K562 (cell line): Measurements from ENCODE around the gene SERTAD1. TPM values are rescaled to one million over a fixed set of nuclear protein-coding genes. Genes with fewer than 3 reads are reported as not detected.

Experiments used
- ATAC-seq: fragments of 200-7000 bp; cut with Tn5 transposase; 3 replicates; pipeline ENCODE4 v1.9.1; 2020; ENCODE audit warnings: moderate library complexity
- BruUV-seq: library from RNA; stranded (reverse); fragments of 400-500 nt; replicated peaks from 2 replicates; lab custom pipeline; 2021; lab: Mats Ljungman, UMichigan
- CTCF ChIA-PET: fragments of 300-600 bp; formaldehyde crosslinking; extraction: SDS; loops from one replicate; lab custom pipeline; 2021; ENCODE audit warnings: low intra/inter-chr PET ratio; lab: Yijun Ruan, JAX
- POLR2A ChIA-PET: fragments of 300-600, 350-650 bp; sonication (Branson Sonifier 250); formaldehyde crosslinking; extraction: SDS; loops from one replicate; lab custom pipeline; 2021; ENCODE audit warnings: antibody characterized with exemption, inconsistent platforms; lab: Yijun Ruan, JAX
- DNase-seq, 4 experiments: peaks; one replicate each; pipeline versions ENCODE4 v3.0.0 to v3.0.0-alpha.2; 2011 to 2018; ENCODE audit warnings: low spot score in 3 of 4, mixed read lengths in 3 of 4; ENCODE audit errors: extremely low read depth in 1 of 4
- FAIRE-seq: peaks from 2 replicates; lab custom pipeline; 2011; peaks lifted over from hg19 to GRCh38; lab: Jason Lieb, UNC
- H2AFZ ChIP-seq: 2 replicates; pipeline ENCODE4 v1.6.0; 2011; ENCODE audit warnings: low read depth, low read length, control low read depth, inconsistent platforms
- H3K27ac ChIP-seq: fragments of 200-600 bp; 3 replicates; pipeline ENCODE4 v1.8.0; 2011; ENCODE audit warnings: low read depth, mild to moderate bottlenecking, control low read depth, inconsistent platforms, low read length, moderate library complexity, mixed read lengths; ENCODE audit errors: extremely low read depth
- H3K27me3 ChIP-seq, 2 experiments: fragments of 300-600 bp in 1 of 2; 2 replicates in 1 of 2; 3 replicates in 1 of 2; pipeline versions ENCODE4 v1.6.0 to v1.8.0; 2011; ENCODE audit warnings: inconsistent platforms in 2 of 2, low read length in 2 of 2, mild to moderate bottlenecking in 1 of 2, mixed read lengths in 1 of 2, moderate library complexity in 1 of 2; ENCODE audit not compliant: control insufficient read depth in 2 of 2, insufficient read depth in 2 of 2
- H3K36me3 ChIP-seq: fragments of 300-600 bp; 3 replicates; pipeline ENCODE4 v1.8.0; 2011; ENCODE audit warnings: mild to moderate bottlenecking, low read length, inconsistent platforms; ENCODE audit not compliant: control insufficient read depth, insufficient read depth
- H3K4me1 ChIP-seq, 2 experiments: fragments of 200-600 bp in 1 of 2; replicated peaks in 1 of 2; 2 replicates in 1 of 2; 3 replicates in 1 of 2; pipeline versions ENCODE4 v1.5.1 to v1.8.0; 2011; ENCODE audit warnings: inconsistent platforms in 2 of 2, low read length in 2 of 2, mild to moderate bottlenecking in 1 of 2, mixed read lengths in 1 of 2, moderate library complexity in 1 of 2; ENCODE audit not compliant: control insufficient read depth in 2 of 2, insufficient read depth in 2 of 2
- H3K4me2 ChIP-seq: 2 replicates; pipeline ENCODE4 v1.6.1; 2011; ENCODE audit warnings: low read length, control low read depth, inconsistent platforms, mixed read lengths; ENCODE audit not compliant: insufficient read depth
- H3K4me3 ChIP-seq: fragments of 200-600 bp; sonication (generic), shearing (Covaris generic); 2 replicates; pipeline ENCODE4 v1.5.1; 2016; ENCODE audit warnings: control low read depth, inconsistent platforms
- H3K79me2 ChIP-seq: fragments of 200-600 bp; 3 replicates; pipeline ENCODE4 v1.8.0; 2011; ENCODE audit warnings: low read length, inconsistent platforms; ENCODE audit not compliant: control insufficient read depth, insufficient read depth
- H3K9ac ChIP-seq, 2 experiments: 2 replicates each; pipeline versions ENCODE4 v1.6.0 to v1.6.1; 2011; ENCODE audit warnings: low read depth in 2 of 2, low read length in 2 of 2, control low read depth in 1 of 2, inconsistent platforms in 1 of 2, mild to moderate bottlenecking in 1 of 2, mixed read lengths in 1 of 2; ENCODE audit not compliant: insufficient read depth in 1 of 2
- H3K9me1 ChIP-seq: one replicate; pipeline ENCODE4 v1.6.0; 2011; ENCODE audit warnings: inconsistent platforms, mild to moderate bottlenecking, low read length, moderate library complexity; ENCODE audit not compliant: control insufficient read depth, insufficient read depth
- H3K9me3 ChIP-seq: replicated peaks from 2 replicates; pipeline ENCODE4 v1.5.1; 2011; ENCODE audit warnings: low read depth, low read length, inconsistent platforms; ENCODE audit not compliant: control insufficient read depth, insufficient read depth
- H4K20me1 ChIP-seq: replicated peaks from 2 replicates; pipeline ENCODE4 v1.6.1; 2011; ENCODE audit warnings: low read length, inconsistent platforms, mixed read lengths; ENCODE audit not compliant: control insufficient read depth, insufficient read depth
- FOXP1 ChIP-seq: sonication (generic); formaldehyde crosslinking; IDR thresholded peaks from 2 replicates; pipeline ENCODE4 v1.8.0; 2022; ENCODE audit warnings: mild to moderate bottlenecking, missing genetic modification reagents
- MLX ChIP-seq, 2 experiments: fragments of 450-650 bp in 1 of 2; sonication (generic) in 1 of 2; formaldehyde crosslinking; conservative IDR thresholded peaks; 2 replicates each; pipeline versions ENCODE4 v1.4.0 to v1.8.1; 2020 to 2022; ENCODE audit warnings: mild to moderate bottlenecking in 1 of 2, missing genetic modification reagents in 1 of 2
- NFIX ChIP-seq: fragments of 250-450 bp; sonication (Bioruptor Pico); IDR thresholded peaks from 2 replicates; pipeline ENCODE4 v1.4.0; 2020; ENCODE audit warnings: low read depth, mild to moderate bottlenecking, moderate library complexity
- NR2C1 ChIP-seq, 2 experiments: fragments of 450-650 bp; IDR thresholded peaks; 2 replicates each; pipeline ENCODE4 v1.6.1; 2017; ENCODE audit warnings: mild to moderate bottlenecking in 2 of 2, antibody characterized with exemption in 1 of 2, inconsistent platforms in 1 of 2, missing compliant biosample characterization in 1 of 2, missing genetic modification characterization in 1 of 2
- POLR2A ChIP-seq: fragments of 450-650 bp; conservative IDR thresholded peaks from 2 replicates; pipeline ENCODE4 v1.6.1; 2016
- POLR2G ChIP-seq: fragments of 200-400 bp; formaldehyde crosslinking; IDR thresholded peaks from 2 replicates; pipeline ENCODE4 v1.6.1; 2017; ENCODE audit warnings: low read depth, mild to moderate bottlenecking, antibody characterized with exemption, low read length, moderate library complexity
- RBFOX2 ChIP-seq: fragments of 200-400 bp; formaldehyde crosslinking; IDR thresholded peaks from 2 replicates; pipeline ENCODE4 v1.6.1; 2017; ENCODE audit warnings: low read depth, mild to moderate bottlenecking, low read length, moderate library complexity
- TFAP4 ChIP-seq: sonication (generic); formaldehyde crosslinking; IDR thresholded peaks from 2 replicates; pipeline ENCODE4 v1.8.0; 2022; ENCODE audit warnings: missing genetic modification reagents, mild to moderate bottlenecking, moderate library complexity, borderline replicate concordance
- ZNF263 ChIP-seq: sonication (generic); formaldehyde crosslinking; IDR thresholded peaks from 2 replicates; pipeline ENCODE4 v1.8.0; 2022; ENCODE audit warnings: mild to moderate bottlenecking, missing genetic modification reagents, borderline replicate concordance
- whole genome bisulfite sequencing: fragments of 100-300 bp; shearing (Covaris generic); methylation state at CpG from one replicate; pipeline ENCODE4 v1.1.6; 2016; ENCODE audit warnings: low coverage, mixed read lengths; ENCODE audit not compliant: insufficient coverage; ENCODE audit errors: missing lambda C conversion rate; 5-methylcytosine and 5-hydroxymethylcytosine counted together
- in situ Hi-C: fragments of 300-500 bp; cut with MboI; formaldehyde crosslinking; loops from 4 replicates; pipeline ENCODE4 v1.15.0; 2018; ENCODE audit warnings: inconsistent platforms, mixed read lengths
- intact Hi-C: fragments of 100-400 bp; cut with micrococcal nuclease; formaldehyde crosslinking; loops from 2 replicates; pipeline ENCODE4 v1.14.2; 2022
- polyA plus RNA-seq, 8 experiments: library from polyadenylated mRNA; depleted of rRNA in 4 of 8; stranded (reverse) in 5 of 8; unstranded in 3 of 8; fragments of >200 nt; fragmentation: Nextera tagmentation in 2 of 8; fragmentation: Illumina TruSeq in 1 of 8; extraction: Ambion mirVana in 2 of 8; extraction: Trizol in 1 of 8; gene quantifications; 2 replicates each; pipeline versions ENCODE4 v1.2.1 to v1.2.3, GENCODE V29; 2011 to 2014; ENCODE audit warnings: inconsistent platforms in 1 of 8, missing spikeins in 1 of 8
- total RNA-seq, 7 experiments: library from RNA; depleted of rRNA in 6 of 7; stranded (reverse); fragments of >200 nt in 6 of 7; fragmentation: Illumina TruSeq in 2 of 7; extraction: Trizol in 2 of 7; gene quantifications; 2 replicates each; pipeline versions ENCODE4 v1.2.1 to v1.2.3, GENCODE V29; 2011 to 2021; ENCODE audit warnings: low replicate concordance in 1 of 7

SERTAD1 gene
- total and polyA plus RNA-seq, 9 of the 15 experiments (the other 6 are each of a cell fraction or from before 2014, with no cell fraction given), result 0.15 to 8.7 (median 4.9) TPM

GRCh38 chr19:40380199-40381037, 45.4 kb downstream of the SERTAD1 start:
- no peaks in the 10 kb centered on the region for H3K9me3 ChIP-seq
- no peaks in the 10 kb centered on the region for H3K79me2 ChIP-seq
- no peak overlapping the region for H3K4me3 ChIP-seq
- H3K9me1 ChIP-seq, result no peaks in the 10 kb centered on the region
- FAIRE-seq (no peak), ATAC-seq (no peak; the same call in 2 of the 3 replicates), DNase-seq (no peak)
- no peak overlapping the region for H3K4me2 ChIP-seq
- TF ChIP-seq POLR2A (no peak), POLR2G (peak; percentile 58), RBFOX2 (0 out of 2 replicates have a peak, but pooled peaks have one; percentile 28), FOXP1 (CRISPR knock-in tag) (no peak), MLX (CRISPR knock-in tag; conservative IDR thresholded peaks at IDR 0.05) (no peak), NFIX (no peak), ZNF263 (CRISPR knock-in tag) (peak; percentile 63), NR2C1 (IDR thresholded peaks at IDR 0.05) (no peak), NR2C1 (tag; IDR thresholded peaks at IDR 0.05) (no peak), TFAP4 (CRISPR knock-in tag) (peak; percentile 20; the same call in 1 of the 2 replicates)
- in situ Hi-C loops (no loop called here), intact Hi-C loops (no loop called here)
- CTCF ChIA-PET, result no interaction called here
- peaks cover 0 to 36% of the 10 kb centered on the region in 2 experiments; a peak in 2 of 5 replicates for H3K4me1 ChIP-seq
- BruUV-seq, result no TSS peak
- peak overlapping the region in 1 of 2 experiments; percentile 48; a peak in 2 of 4 replicates for H3K9ac ChIP-seq
- 72% methylated on average over 34 of the region's 37 CpGs for WGBS
- H3K27me3 ChIP-seq, result peaks cover 0 to 6% of the 10 kb centered on the region in 2 experiments; a peak in 1 of 5 replicates
- POLR2A ChIA-PET, result interaction anchor here (0.7 to 2.6 kb wide), 6 partner anchors 9 to 260 kb away, joined by 4 to 19 read pairs (median 4); no protein-coding TSS in a partner anchor
- H3K27ac ChIP-seq, result no peak overlapping the region
- 0 out of 2 replicates have a peak, but pooled peaks cover 5% of the 10 kb centered on the region for H4K20me1 ChIP-seq
- H2AFZ ChIP-seq, result no peak overlapping the region
- peaks cover 15% of the 10 kb centered on the region; the same call in 2 of the 3 replicates for H3K36me3 ChIP-seq
